H1 (cell line): ENCODE results near the gene MAGED2. TPM values are rescaled to one million over a fixed set of nuclear protein-coding genes. Genes with fewer than 3 reads are reported as not detected.

Experiments
- ASH2L ChIP-seq: fragments of 200-600, 300-600 bp; sonication (generic); IDR thresholded peaks from one replicate; pipeline ENCODE4 v1.7.1; 2017; ENCODE audit warnings: low read length
- BCL11A ChIP-seq, 2 experiments: IDR thresholded peaks; one replicate each; pipeline ENCODE4 v1.6.1; 2011; ENCODE audit warnings: low read depth in 2 of 2, low read length in 2 of 2, mild to moderate bottlenecking in 2 of 2
- CHD7 ChIP-seq: fragments of 300-600 bp; sonication (generic); IDR thresholded peaks from 2 replicates; pipeline ENCODE4 v1.7.1; 2012; ENCODE audit warnings: low read length, moderate library complexity, mild to moderate bottlenecking, inconsistent platforms; ENCODE audit not compliant: insufficient replicate concordance
- CREB1 ChIP-seq: IDR thresholded peaks from 2 replicates; pipeline ENCODE4 v1.6.1; 2012; ENCODE audit warnings: inconsistent platforms
- CTBP2 ChIP-seq: IDR thresholded peaks from 2 replicates; pipeline ENCODE4 v1.7.0; 2011; ENCODE audit warnings: borderline replicate concordance, mild to moderate bottlenecking, moderate library complexity, mixed read lengths, low read length; ENCODE audit not compliant: insufficient read depth, insufficient read length
- EP300 ChIP-seq, 2 experiments: IDR thresholded peaks; 1 replicate in 1 of 2; 2 replicates in 1 of 2; pipeline ENCODE4 v1.6.1; 2011 to 2012; ENCODE audit warnings: low read depth in 2 of 2, low read length in 2 of 2, mild to moderate bottlenecking in 2 of 2, borderline replicate concordance in 1 of 2, inconsistent platforms in 1 of 2, moderate library complexity in 1 of 2
- EZH2 ChIP-seq: fragments of 200-600 bp; sonication (generic); IDR thresholded peaks from 2 replicates; pipeline ENCODE4 v1.7.1; 2012; ENCODE audit warnings: low read depth, mild to moderate bottlenecking, moderate library complexity, low read length, inconsistent platforms; ENCODE audit not compliant: severe bottlenecking
- GABPA ChIP-seq: IDR thresholded peaks from 2 replicates; pipeline ENCODE4 v1.6.1; 2011; ENCODE audit warnings: mild to moderate bottlenecking, low read length, moderate library complexity, borderline replicate concordance; ENCODE audit not compliant: insufficient read depth
- SP2 ChIP-seq: IDR thresholded peaks from 2 replicates; pipeline ENCODE4 v1.6.1; 2012; ENCODE audit warnings: mild to moderate bottlenecking, low read length, inconsistent platforms
- SUZ12 ChIP-seq: fragments of 200-600 bp; sonication (generic); IDR thresholded peaks from 2 replicates; pipeline ENCODE4 v1.6.1; 2012; ENCODE audit warnings: mild to moderate bottlenecking, inconsistent platforms, low read length, moderate library complexity, mixed read lengths
- TBP ChIP-seq: IDR thresholded peaks from 2 replicates; pipeline ENCODE4 v1.6.1; 2011; ENCODE audit warnings: low read depth, low read length, improper control_type of control experiment
- TEAD4 ChIP-seq: IDR thresholded peaks from 2 replicates; pipeline ENCODE4 v1.6.1; 2012; ENCODE audit warnings: low read depth, low read length, inconsistent platforms, mixed read lengths
- YY1 ChIP-seq: IDR thresholded peaks from 2 replicates; pipeline ENCODE4 v1.6.1; 2011; ENCODE audit warnings: low read depth, mild to moderate bottlenecking, low read length
- polyA plus RNA-seq, 7 experiments: library from polyadenylated mRNA; depleted of rRNA in 3 of 7; stranded (reverse) in 5 of 7; unstranded in 2 of 7; fragments of >200 nt in 5 of 7; fragments of 200-250 nt in 2 of 7; gene quantifications; 1 replicate in 5 of 7; 2 replicates in 1 of 7; 4 replicates in 1 of 7; pipeline versions ENCODE4 v1.2.1 to v1.2.3, GENCODE V29; 2011 to 2013; ENCODE audit warnings: missing spikeins in 2 of 7, mixed read lengths in 2 of 7
- total RNA-seq: library from RNA; stranded (reverse); fragmentation: NEBNext Ultra II Directional; extraction: Animal tissue kit (Norgen Biotek cat#: 25700); gene quantifications from 2 replicates; pipeline ENCODE4 v1.2.1, GENCODE V29; 2021

MAGED2 gene
- total and polyA plus RNA-seq, 2 of the 8 experiments (the other 6 are each of a cell fraction or from before 2014, with no cell fraction given): 83.3 to 120 TPM

- TF ChIP-seq CHD7 (no peak), YY1 (no peak), CTBP2 (no peak), SUZ12 (no peak), EZH2 (no peak), TBP (no peak), TEAD4 (no peak), SP2 (no peak), GABPA (no peak), EP300 (IDR thresholded peaks at IDR 0.05; ENCODE audit: borderline replicate concordance in 1 of 2, low read depth in 2 of 2, low read length in 2 of 2) (no peak), ASH2L (no peak), CREB1 (no peak), BCL11A (IDR thresholded peaks at IDR 0.05; ENCODE audit: low read depth in 2 of 2, low read length in 2 of 2) (no peak)
These were observed 3.0 kb downstream of the MAGED2 start (continued) for GRCh38 chrX:54810532-54810931.
